Activated naive CD8-positive, alpha-beta T cell treated with anti-CD3 and anti-CD28 coated beads, Interleukin-2, amount 50 U/mL, for 16 hours (primary cell): ENCODE data around the gene CPTP.
"Not testable (repeated sequence)": the region's sequence is repeated elsewhere in the genome, so short reads cannot be mapped to it uniquely, and the experiment has no call there.

ENCODE experiments used
- DNase-seq: peaks from one replicate; pipeline ENCODE4 v3.0.0-alpha.2; 2020; ENCODE audit warnings: low read depth, low spot score

The CPTP gene

GRCh38 chr1:1306661-1307260 lies 17.8 kb upstream of the CPTP start:
- no peak for DNase-seq

GRCh38 chr1:1307261-1307922 lies 17.2 kb upstream of the CPTP start:
- no peak for DNase-seq

- DNase-seq = peak; percentile 70
These were observed 16.5 kb upstream of the CPTP start, which contains the start of the genes ACAP3 and PUSL1 for GRCh38 chr1:1307923-1308755. TSS of gene ACAP3 (minus strand) at chr1:1307930. CDS start at chr1:1307815, 115 bp downstream. TSS of gene PUSL1 (plus strand) at chr1:1308597. CDS start at chr1:1308644, 47 bp downstream.

GRCh38 chr1:1308756-1309250 lies 15.8 kb upstream of the CPTP start:
- DNase-seq = no peak

- DNase-seq = no peak
These were observed 15.1 kb upstream of the CPTP start for GRCh38 chr1:1309251-1310108.

GRCh38 chr1:1310109-1310385 lies 14.6 kb upstream of the CPTP start:
- DNase-seq = no peak

GRCh38 chr1:1310476-1311053 lies 14.0 kb upstream of the CPTP start:
- no peak for DNase-seq

- no peak for DNase-seq
These were observed 13.2 kb upstream of the CPTP start for GRCh38 chr1:1311107-1312104.

GRCh38 chr1:1312450-1313314 lies 11.9 kb upstream of the CPTP start:
- DNase-seq = no peak

- no peak for DNase-seq
These were observed 10.9 kb upstream of the CPTP start for GRCh38 chr1:1313500-1314236.

- no peak for DNase-seq
These were observed 10.4 kb upstream of the CPTP start for GRCh38 chr1:1314237-1314586.

GRCh38 chr1:1314678-1315335 lies 9.8 kb upstream of the CPTP start:
- no peak for DNase-seq

- DNase-seq = no peak
These were observed 9.1 kb upstream of the CPTP start for GRCh38 chr1:1315435-1315954.

- DNase-seq = not testable (repeated sequence)
These were observed 8.4 kb upstream of the CPTP start for GRCh38 chr1:1316199-1316598.

- no peak for DNase-seq
These were observed 7.2 kb upstream of the CPTP start for GRCh38 chr1:1317420-1317819.

GRCh38 chr1:1318131-1318652 lies 6.4 kb upstream of the CPTP start:
- no peak for DNase-seq
